ENCODE data around the gene CPNE4.
A peak's percentile ranks its signal among the peaks of the same experiment; 100 is the strongest.

CPNE4 gene

GRCh38 chr3:131856171-131856570 is 178.6 kb downstream of the CPNE4 start:
- DNase-seq = no peak

GRCh38 chr3:131850223-131850622 is 184.6 kb downstream of the CPNE4 start:
- DNase-seq = no peak

DNA sequence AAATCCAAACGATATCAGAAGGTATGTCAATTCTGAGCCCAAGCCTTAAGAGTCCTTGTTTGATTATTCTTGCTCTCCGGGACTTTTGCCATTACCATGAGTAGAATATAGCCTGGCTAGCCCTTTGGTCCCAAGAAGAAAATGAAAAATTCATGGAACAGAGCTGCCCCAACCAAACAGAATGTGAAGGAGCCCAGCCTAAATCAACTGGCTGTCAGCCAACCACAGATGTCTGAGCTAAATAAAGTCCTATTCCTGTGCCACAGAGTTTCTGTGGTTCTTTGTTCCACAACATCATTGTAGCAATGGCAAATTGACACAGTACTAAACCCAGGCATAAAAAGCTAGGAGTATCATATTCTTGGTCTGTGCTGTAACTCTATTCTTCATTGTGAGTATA is 185.2 kb downstream of the CPNE4 start:
- DNase-seq = no peak

- no peak for DNase-seq
Observed at GRCh38 chr3:131847966-131848510, 186.8 kb downstream of the CPNE4 start.

- no peak for DNase-seq
Observed at GRCh38 chr3:131846296-131846924, 188.4 kb downstream of the CPNE4 start.

DNA sequence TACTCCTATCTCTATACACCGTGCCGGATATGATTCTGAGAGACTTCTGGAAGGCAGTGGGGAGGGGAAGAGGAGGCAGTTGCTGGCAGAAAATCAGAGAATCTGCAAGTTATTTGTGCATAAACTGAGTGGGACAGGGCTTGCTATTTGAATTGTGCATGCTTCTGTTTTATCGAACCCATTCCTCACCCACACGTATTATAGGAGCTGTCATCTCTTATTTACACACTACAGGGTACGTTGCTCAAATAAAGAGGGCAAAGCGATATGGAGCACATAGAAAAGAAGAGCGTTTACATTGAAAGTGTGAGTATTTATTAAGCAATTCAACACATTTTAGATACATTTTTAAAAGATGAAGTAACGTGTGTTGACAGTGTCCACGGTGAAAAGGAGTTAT is 191.6 kb downstream of the CPNE4 start:
- DNase-seq = peak; percentile 24

GRCh38 chr3:131840156-131840797 is 194.5 kb downstream of the CPNE4 start:
- no peak for DNase-seq

- no peak for DNase-seq
Observed at GRCh38 chr3:131835906-131836305, 198.9 kb downstream of the CPNE4 start.

DNA sequence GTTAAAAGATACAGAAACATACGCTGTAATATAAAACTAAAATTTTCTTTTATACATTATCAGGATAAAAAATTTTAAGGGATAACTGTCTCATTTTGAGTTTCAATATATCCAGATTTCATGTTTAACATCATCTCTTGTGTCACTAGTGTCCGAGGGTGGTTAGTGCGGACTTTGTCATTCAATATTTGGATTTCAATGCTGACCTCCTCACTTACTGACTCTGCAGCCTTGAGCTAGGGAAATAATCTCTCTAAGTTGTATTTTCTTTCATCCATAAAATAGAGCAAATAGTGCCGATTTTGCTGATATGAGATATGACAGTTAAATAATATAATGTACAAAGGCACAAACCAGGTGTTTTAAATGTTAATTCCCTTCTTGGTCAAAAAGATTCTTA is 203.2 kb downstream of the CPNE4 start:
- no peak for DNase-seq

GRCh38 chr3:131821191-131821762 is 213.5 kb downstream of the CPNE4 start:
- no peak for DNase-seq

DNA sequence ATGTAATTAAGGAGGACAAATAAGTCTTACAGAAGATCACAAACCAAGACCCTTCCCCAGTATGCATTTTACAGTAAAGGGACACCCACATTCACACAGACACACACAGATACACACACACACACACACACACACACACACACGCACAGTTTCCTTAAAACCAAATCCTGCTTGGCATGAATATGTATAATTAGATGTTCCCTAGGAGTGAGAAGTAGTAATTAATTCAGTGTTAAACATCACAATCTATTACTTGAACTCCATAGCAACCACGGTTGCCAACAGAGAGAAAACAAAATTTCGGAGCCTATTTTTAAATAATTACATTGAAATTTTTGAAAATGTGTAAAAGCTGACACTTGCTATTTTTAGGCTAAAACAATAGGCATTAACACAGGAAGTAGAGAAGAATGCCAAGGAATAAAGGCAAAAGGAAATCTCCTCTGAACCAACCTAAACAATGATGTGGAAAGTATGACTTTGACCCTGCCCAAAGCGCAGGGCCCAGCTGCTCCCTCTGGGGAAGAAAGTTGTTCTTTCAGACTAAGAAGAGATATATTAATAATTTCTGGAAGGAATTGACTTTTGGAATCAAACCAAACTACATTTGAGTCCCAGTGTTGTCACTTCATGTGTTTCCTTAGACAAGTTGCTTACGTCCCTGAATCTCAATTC is 215.3 kb downstream of the CPNE4 start:
- DNase-seq = peak; percentile 16

DNA sequence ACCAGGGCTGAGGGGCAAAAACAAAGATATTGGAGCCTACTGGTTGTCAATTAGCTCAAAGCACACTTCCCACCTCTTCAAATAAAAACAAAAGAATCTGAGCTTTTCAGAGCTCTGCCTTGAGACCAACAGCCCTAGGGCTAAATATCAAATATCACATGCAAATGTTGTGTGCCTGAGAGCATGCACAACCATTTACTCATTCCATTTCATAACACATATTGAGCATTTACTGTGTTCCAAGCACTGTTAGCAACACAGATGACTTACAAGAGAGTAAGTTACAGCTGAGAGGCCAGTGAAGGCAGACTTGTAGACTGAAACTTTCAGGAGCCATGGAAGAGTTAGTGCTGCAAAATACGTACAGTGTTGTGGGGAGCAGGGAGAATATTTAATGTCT is 222.4 kb downstream of the CPNE4 start:
- DNase-seq = peak; percentile 68

DNA sequence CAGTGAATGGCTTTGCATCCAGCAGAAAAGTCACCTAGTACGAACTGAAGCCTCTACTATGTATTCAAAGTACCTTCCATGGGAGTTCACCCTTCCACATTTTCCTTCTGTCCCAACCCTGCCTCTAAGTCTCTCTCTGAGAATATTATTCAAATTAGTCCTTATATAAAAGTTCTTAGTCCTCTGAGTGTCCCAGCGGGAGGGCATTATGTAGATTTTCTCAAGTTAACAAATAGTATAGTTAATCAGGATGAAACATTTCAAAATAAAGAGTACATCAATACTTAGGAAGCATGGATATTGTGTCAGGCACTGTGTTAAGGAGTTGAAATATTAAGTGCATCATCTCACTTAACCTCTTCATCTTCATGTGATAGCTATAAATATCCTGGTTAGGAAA is 223.3 kb downstream of the CPNE4 start:
- DNase-seq = no peak

GRCh38 chr3:131807822-131808221 is 227.0 kb downstream of the CPNE4 start:
- DNase-seq = no peak

- no peak for DNase-seq
Observed at GRCh38 chr3:131806736-131807135, 228.1 kb downstream of the CPNE4 start.

GRCh38 chr3:131804565-131805133 is 230.2 kb downstream of the CPNE4 start:
- no peak for DNase-seq

DNA sequence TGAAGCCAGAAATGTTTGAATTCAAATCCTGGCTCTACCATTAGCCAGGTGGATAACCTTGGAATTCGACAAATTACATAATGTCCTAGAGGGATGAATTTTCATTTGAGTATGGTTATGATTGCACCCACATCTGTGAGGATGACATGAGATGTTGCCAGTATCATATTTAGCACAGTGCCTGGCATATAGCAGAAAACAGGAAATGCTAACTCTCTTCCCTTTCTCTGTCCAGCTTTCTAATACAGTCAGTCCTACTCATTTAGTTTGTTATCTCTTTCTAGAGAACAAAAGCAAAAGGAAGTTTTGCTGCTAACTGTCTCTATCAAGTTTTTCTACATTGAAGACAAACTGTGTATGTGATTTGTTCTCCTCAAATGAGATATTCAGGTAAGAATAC is 231.7 kb downstream of the CPNE4 start:
- no peak for DNase-seq

DNA sequence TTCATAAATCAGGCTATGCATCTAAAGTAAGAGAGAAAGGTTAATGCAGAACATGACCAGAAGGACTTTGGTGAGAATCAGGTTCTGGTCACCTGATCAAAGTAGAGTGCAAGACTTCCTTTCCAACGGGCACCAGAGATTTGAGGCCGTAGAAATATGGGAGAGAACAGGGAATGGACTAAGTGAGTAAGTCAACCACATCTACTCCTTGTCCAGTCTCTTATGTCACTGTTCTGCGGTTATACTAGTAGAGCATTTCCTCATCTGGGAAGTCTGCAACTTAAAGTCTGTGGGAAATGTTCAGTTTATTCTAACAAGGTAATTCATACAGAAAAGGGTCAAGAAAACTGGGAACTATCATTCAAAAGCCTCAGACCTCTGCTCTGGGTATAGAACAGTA is 232.8 kb downstream of the CPNE4 start:
- no peak for DNase-seq

DNA sequence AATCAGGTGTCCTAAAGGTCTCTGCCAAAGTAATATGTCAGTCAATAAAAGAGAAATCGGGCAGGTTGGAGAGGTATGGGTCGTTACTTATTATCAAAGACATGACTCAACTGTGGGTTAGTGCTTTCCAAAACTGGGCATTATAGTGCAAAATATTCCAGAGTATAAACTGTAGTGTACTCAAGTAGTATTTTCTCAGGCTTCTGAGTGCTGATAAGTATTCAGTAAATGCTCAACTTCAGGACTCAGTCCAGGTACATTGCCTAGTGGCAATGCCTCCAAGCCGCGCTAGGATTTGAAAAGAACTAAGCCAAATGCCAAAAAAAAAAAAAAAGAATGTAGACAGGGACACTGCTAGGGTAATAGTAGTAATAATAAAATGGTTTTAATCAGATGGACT is 233.2 kb downstream of the CPNE4 start:
- DNase-seq = no peak

GRCh38 chr3:131797776-131798175 is 237.0 kb downstream of the CPNE4 start:
- DNase-seq = peak; percentile 28

GRCh38 chr3:131796558-131797198 is 238.1 kb downstream of the CPNE4 start:
- DNase-seq = peak; percentile 34

DNA sequence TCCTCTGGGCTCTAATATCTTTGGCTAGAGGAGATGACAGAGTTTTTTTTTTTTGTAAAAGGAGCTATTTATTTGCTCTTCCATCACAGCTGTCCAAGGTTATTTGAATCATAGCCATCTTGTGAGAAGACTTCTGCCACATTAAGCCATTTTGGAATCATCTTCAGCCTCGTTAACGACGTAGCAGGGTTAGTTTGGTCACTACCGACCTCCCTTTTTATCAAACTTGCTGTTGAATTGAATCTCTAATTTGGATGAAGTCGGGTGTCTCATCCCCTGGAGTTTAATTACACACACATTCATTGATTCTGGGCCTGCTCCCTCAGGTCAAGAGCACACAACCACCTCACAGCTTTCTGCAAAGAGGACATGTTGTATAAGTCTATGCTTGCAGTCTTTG is 238.7 kb downstream of the CPNE4 start:
- peak; percentile 34 for DNase-seq

All from NCI-H69 (cell line).